Muscle of leg (tissue), 11 donors: Measurements from ENCODE around the gene DCUN1D2. TPM values are rescaled to one million over a fixed set of nuclear protein-coding genes. Genes with fewer than 3 reads are reported as not detected.
"Not testable (repeated sequence)": the region's sequence is repeated elsewhere in the genome, so short reads cannot be mapped to it uniquely, and the experiment has no call there.

Experiments used
- DNase-seq: peaks from one replicate; pipeline ENCODE4 v3.0.0; 2013
- H3K27ac ChIP-seq: one replicate; pipeline ENCODE4 v1.5.1; 2013; ENCODE audit warnings: mild to moderate bottlenecking, low read length, control low read depth
- H3K27me3 ChIP-seq: one replicate; pipeline ENCODE4 v1.6.1; 2013; ENCODE audit warnings: low read length; ENCODE audit not compliant: control insufficient read depth, insufficient read depth
- H3K36me3 ChIP-seq: one replicate; pipeline ENCODE4 v1.6.1; 2013; ENCODE audit warnings: low read length; ENCODE audit not compliant: control insufficient read depth, insufficient read depth
- H3K4me1 ChIP-seq: one replicate; pipeline ENCODE4 v1.6.1; 2013; ENCODE audit warnings: low read length; ENCODE audit not compliant: control insufficient read depth, insufficient read depth
- H3K4me3 ChIP-seq: one replicate; pipeline ENCODE4 v1.5.1; 2013; ENCODE audit warnings: low read length, control low read depth
- H3K9me3 ChIP-seq: replicated peaks from 2 replicates; pipeline ENCODE4 v1.6.1; 2013; ENCODE audit warnings: low read depth, low read length; ENCODE audit not compliant: control insufficient read depth
- WGBS: methylation state at CpG from one replicate; pipeline ENCODE4 v1.1.5; 2013; ENCODE audit warnings: missing lambda C conversion rate; ENCODE audit not compliant: insufficient coverage; 5-methylcytosine and 5-hydroxymethylcytosine counted together
- polyA plus RNA-seq, 8 donors: library from polyadenylated mRNA; unstranded; fragments of 120-200 nt; gene quantifications; one replicate each; pipeline versions ENCODE4 v1.2.1 to v1.2.3, GENCODE V29; 2013; ENCODE audit warnings: inconsistent platforms in 1 of 8, low replicate concordance in 1 of 8; ENCODE audit not compliant: insufficient read length in 8 of 8, insufficient read depth in 1 of 8
- total RNA-seq: library from RNA; stranded (reverse); fragments of 120-200 nt; gene quantifications from one replicate; pipeline ENCODE4 v1.2.4, GENCODE V29; 2013

DCUN1D2 gene
- total and polyA plus RNA-seq, 9 donors = 11.3 to 17.6 (median 14.1) TPM

DNA sequence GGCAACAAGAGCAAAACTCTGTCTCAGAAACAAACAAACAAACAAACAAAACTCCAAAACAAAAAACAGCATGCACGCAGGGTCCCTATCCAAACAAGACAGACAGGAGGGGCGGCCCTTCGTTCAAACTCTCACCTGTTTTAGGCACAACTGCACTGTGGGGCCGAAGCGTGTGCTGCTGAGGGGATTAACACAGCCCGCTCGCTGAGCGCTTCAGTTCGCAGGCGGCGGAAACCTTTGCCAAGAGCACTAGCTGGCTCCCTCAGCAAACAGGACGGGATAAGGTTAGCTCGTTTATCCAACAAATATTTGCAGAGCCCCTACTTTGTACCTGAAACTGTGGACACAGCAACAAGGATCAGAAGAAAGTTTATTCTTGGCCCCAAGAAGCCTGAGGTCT is 35.6 kb downstream of the DCUN1D2 start:
- Histone ChIP-seq H3K36me3 (peaks cover 41% of the 10 kb centered on the region), H3K4me3 (no peak overlapping the region), H3K27me3 (no peaks in the 10 kb centered on the region), H3K9me3 (no peaks in the 10 kb centered on the region), H3K4me1 (peaks cover 19% of the 10 kb centered on the region), H3K27ac (no peak overlapping the region)
- 95% methylated on average over 11 of the region's 13 CpGs for WGBS
- no peak for DNase-seq

- Histone ChIP-seq H3K9me3 (no peaks in the 10 kb centered on the region), H3K27me3 (no peaks in the 10 kb centered on the region), H3K4me1 (peaks cover 29% of the 10 kb centered on the region), H3K4me3 (peak within 1 kb of the TSS; percentile 29), H3K27ac (peak within 1 kb of the TSS; percentile 90), H3K36me3 (peaks cover 28% of the 10 kb centered on the region)
- DNase-seq = peak; percentile 85
- 30% methylated on average over 35 of the region's 45 CpGs for WGBS
These were observed 37.3 kb downstream of the DCUN1D2 start, which contains the start of gene ADPRHL1 for GRCh38 chr13:113452942-113453901. ADPRHL1 (minus strand) TSS chr13:113453488; CDS start chr13:113453437, 51 bp downstream.

DNA sequence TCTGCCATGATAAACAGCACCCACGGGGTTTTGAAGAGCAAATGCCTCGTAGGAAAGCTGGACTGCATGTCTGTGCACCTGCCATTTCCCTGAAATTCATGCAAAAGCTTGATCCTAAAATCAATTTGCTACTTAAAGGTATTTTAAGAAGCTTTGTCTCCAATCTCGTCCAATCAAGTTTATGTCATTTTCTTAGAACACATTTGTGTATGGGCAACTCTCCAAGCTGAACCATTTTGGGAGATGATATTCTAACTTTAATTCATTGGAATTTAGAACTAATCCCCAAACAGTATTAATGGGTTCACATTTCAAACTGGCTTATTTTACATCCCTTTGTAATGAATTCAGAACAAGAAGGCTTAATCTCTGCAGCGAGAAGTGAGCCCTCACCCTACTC is 38.0 kb downstream of the DCUN1D2 start:
- no peak for DNase-seq
- Histone ChIP-seq H3K4me1 (peaks cover 29% of the 10 kb centered on the region), H3K27me3 (no peaks in the 10 kb centered on the region), H3K4me3 (peak overlapping the region; percentile 29), H3K36me3 (peaks cover 20% of the 10 kb centered on the region), H3K27ac (peak overlapping the region; percentile 90), H3K9me3 (no peaks in the 10 kb centered on the region)
- no CpG with 5 or more reads among the region's 4 CpGs for WGBS

DNA sequence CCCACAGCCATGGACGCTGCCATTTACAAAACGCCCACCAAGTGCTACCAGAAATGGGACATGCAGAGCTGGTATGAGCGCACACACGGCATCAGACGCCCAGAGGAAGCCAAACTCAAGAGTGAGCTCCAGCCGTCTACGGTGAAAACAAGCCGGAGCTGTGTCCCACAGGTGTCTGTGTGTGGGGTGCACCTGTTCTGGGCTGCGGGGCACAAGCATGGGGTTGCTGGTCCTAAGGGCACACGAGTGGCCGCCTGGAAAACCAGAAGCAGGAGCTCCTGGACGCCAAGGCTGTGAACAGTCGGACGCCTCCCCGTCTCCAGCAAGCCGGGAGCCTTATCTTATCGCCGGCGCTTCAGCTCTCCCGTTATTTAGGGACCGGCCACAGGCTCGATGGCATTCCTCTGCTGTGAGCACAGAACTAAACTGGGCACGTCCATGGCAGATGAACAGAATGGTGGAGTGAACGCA is 38.5 kb downstream of the DCUN1D2 start:
- WGBS = 88% methylated on average over 20 of the region's 24 CpGs
- Histone ChIP-seq H3K9me3 (no peaks in the 10 kb centered on the region), H3K4me3 (peak overlapping the region; percentile 29), H3K36me3 (peaks cover 18% of the 10 kb centered on the region), H3K27me3 (no peaks in the 10 kb centered on the region), H3K27ac (peak overlapping the region; percentile 90), H3K4me1 (peaks cover 29% of the 10 kb centered on the region)
- peak; percentile 50 for DNase-seq

DNA sequence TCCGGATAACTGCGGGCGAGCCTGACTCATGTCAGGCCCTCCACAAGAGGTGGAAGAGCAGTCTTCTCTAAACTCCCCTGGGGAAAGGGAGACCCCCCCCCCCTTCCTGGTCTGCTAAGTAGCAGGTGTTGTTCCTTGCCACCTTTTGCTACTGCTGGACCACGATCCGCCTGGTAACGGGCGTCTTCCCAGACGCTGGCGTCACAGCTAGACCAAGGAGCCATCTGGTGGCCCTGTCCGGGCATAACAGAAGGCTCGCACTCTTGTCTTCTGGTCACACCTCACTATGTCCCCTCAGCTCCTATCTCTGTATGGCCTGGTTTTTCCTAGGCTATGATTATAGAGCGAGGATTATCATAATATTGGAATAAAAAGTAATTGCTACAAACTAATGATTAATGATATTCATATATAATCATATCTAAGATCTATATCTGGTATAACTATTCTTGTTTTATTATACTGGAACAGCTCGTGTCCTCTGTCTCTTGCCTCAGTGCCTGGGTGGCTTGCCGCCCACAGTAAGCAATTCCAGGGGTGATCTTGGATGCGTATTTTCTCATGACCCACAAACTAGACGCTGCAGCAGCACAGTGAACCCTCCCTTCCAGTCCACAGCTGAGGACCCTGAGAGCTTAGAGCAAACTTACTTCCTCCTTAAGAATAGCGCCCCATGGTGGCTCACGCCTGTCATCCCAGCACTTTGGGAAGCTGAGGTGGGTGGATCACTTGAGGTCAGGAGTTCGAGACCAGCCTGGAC is 39.5 kb downstream of the DCUN1D2 start:
- not testable (repeated sequence) for H3K4me3 ChIP-seq, H3K27ac ChIP-seq, H3K9me3 ChIP-seq, H3K27me3 ChIP-seq, DNase-seq
- 94% methylated on average over 3 of the region's 19 CpGs for WGBS
- peaks cover 12% of the 10 kb centered on the region for H3K36me3 ChIP-seq
- H3K4me1 ChIP-seq = peaks cover 29% of the 10 kb centered on the region

DNA sequence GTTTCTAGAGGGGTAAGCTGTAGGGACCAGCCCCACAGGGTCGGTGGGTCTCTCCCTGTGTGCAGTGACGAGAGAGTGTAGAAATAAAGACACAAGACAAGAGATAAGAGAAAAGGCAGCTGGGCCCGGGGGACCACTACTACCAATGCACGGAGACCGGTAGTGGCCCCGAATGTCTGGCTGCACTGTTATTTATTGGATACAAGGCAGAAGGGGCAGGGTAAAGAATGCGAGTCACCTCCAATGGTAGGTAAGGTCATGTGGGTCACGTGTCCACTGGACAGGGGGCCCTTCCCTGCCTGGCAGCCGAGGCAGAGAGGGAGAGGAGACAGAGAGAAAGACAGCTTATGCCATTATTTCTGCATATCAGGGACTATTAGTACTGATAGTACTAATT is 40.2 kb downstream of the DCUN1D2 start:
- H3K4me3 ChIP-seq, H3K36me3 ChIP-seq, H3K9me3 ChIP-seq, DNase-seq, H3K27ac ChIP-seq, H3K27me3 ChIP-seq: not testable (repeated sequence)
- H3K4me1 ChIP-seq = peaks cover 32% of the 10 kb centered on the region
- 78% methylated on average over 6 of the region's 9 CpGs for WGBS

DNA sequence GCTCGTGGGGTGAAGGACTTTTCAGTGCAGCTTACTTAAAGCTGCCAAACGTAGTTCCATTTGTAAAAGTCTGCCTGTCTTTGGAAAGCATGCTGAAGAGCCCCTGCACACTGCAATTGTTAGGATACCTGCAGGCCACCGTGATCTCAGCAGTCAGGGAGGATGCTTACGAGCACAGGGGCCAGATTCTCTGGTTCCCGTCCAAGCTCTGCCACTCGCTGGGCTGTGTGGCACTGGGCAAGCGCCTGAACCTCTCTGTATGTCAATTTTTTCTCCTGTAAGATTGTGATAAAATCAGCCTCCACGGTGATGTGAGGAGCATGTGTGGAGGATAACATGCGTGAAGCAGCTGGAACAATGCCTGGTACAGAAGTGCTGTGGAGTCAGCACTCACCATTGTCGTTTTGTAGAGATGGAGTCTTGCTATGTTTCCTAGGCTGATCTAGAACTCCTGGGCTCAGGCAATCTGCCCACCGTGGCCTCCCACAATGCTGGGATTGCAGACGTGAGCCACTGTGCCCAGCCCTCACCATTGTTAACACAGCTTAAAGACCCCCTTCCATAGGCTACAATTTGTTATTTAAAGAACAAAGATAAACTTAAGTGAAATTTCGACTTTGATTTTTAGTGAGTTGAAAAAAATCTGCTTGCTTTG is 40.7 kb downstream of the DCUN1D2 start:
- Histone ChIP-seq H3K4me3 (no peak overlapping the region), H3K27me3 (no peaks in the 10 kb centered on the region), H3K27ac (no peak overlapping the region), H3K9me3 (no peaks in the 10 kb centered on the region), H3K4me1 (peaks cover 30% of the 10 kb centered on the region), H3K36me3 (peaks cover 6% of the 10 kb centered on the region)
- WGBS = 74% methylated on average over 9 of the region's 13 CpGs
- no peak for DNase-seq

GRCh38 chr13:113448885-113449692 is 41.4 kb downstream of the DCUN1D2 start:
- DNase-seq = no peak
- WGBS = 75% methylated on average over 25 of the region's 29 CpGs
- Histone ChIP-seq H3K4me1 (peaks cover 25% of the 10 kb centered on the region), H3K9me3 (no peaks in the 10 kb centered on the region), H3K36me3 (peaks cover 2% of the 10 kb centered on the region), H3K4me3 (no peak overlapping the region), H3K27me3 (no peaks in the 10 kb centered on the region), H3K27ac (peak overlapping the region; percentile 29)

- Histone ChIP-seq H3K27me3 (no peaks in the 10 kb centered on the region), H3K27ac (peak overlapping the region; percentile 29), H3K4me3 (no peak overlapping the region), H3K4me1 (peaks cover 19% of the 10 kb centered on the region), H3K36me3 (no peaks in the 10 kb centered on the region), H3K9me3 (no peaks in the 10 kb centered on the region)
- WGBS = 54% methylated on average over 3 of the region's 6 CpGs
- no peak for DNase-seq
These were observed 42.0 kb downstream of the DCUN1D2 start for GRCh38 chr13:113448545-113448884.
